ENCODE measurements around the gene WBP1L.

Gene WBP1L

GRCh38 chr10:102808380-102808779, 64.6 kb downstream of the WBP1L start:
- no peak for DNase-seq (ENCODE audit: low read depth in 2 of 2)
- no peak overlapping the region for H3K4me3 ChIP-seq (replicated peaks in 1 of 2; ENCODE audit: low read depth in 2 of 2, low read length in 2 of 2)
- TF ChIP-seq, protein P1, sequence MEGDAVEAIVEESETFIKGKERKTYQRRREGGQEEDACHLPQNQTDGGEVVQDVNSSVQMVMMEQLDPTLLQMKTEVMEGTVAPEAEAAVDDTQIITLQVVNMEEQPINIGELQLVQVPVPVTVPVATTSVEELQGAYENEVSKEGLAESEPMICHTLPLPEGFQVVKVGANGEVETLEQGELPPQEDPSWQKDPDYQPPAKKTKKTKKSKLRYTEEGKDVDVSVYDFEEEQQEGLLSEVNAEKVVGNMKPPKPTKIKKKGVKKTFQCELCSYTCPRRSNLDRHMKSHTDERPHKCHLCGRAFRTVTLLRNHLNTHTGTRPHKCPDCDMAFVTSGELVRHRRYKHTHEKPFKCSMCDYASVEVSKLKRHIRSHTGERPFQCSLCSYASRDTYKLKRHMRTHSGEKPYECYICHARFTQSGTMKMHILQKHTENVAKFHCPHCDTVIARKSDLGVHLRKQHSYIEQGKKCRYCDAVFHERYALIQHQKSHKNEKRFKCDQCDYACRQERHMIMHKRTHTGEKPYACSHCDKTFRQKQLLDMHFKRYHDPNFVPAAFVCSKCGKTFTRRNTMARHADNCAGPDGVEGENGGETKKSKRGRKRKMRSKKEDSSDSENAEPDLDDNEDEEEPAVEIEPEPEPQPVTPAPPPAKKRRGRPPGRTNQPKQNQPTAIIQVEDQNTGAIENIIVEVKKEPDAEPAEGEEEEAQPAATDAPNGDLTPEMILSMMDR (IDR thresholded peaks at IDR 0.05; ENCODE audit: low read depth, low read length): no peak

DNA sequence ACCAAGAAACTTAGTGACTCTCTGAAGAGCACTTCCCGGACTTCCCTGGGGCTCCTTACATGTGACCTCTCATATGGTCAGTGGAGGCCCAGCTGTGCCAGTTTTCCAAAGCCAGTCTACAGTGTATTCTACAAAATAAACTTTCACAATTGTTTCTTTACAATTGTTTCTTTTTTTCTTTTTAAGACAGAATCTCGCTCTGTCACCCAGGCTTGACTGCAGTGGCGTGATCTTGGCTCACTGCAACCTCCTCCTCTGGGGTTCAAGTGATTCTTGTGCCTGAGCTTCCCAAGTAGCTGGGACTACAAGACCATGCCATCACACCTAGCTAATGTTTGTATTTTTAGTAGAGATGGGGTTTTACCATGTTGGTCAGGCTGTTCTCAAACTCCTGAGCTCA, 67.6 kb downstream of the WBP1L start:
- no peak overlapping the region for H3K4me3 ChIP-seq (replicated peaks in 1 of 2; ENCODE audit: low read depth in 2 of 2, low read length in 2 of 2)
- TF ChIP-seq, protein P1 (IDR thresholded peaks at IDR 0.05; ENCODE audit: low read depth, low read length): no peak

GRCh38 chr10:102812231-102812876, 68.6 kb downstream of the WBP1L start:
- TF ChIP-seq, protein P1 (IDR thresholded peaks at IDR 0.05; ENCODE audit: low read depth, low read length): no peak
- peak; percentile 25 to 64 for DNase-seq (ENCODE audit: low read depth in 2 of 2)
- no peak overlapping the region for H3K4me3 ChIP-seq (replicated peaks in 1 of 2; ENCODE audit: low read depth in 2 of 2, low read length in 2 of 2)

More for the DNA sequence above, 67.6 kb downstream of the WBP1L start:
- no peak for DNase-seq (ENCODE audit: low read depth in 2 of 2)

DNA sequence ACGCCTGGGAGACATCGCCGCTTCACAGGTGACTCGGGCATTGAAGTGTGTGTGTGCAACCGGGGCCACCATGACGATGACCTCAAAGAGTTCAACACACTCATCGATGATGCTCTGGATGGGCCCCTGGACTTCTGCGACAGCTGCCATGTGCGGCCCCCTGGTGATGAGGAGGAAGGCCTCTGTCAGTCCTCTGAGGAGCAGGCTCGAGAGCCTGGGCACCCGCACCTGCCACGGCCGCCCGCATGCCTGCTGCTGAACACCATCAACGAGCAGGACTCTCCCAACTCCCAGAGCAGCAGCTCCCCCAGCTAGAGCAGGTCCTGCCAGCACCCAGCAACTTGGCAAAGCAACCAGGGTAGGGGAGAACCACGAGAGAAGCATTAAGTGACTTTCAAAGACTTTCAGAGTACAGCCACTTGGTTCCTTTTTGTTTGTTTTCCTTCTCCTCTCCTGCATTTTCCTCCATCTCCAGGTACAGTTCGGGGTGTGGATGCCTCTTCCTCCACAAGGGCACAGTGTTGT, 69.3 kb downstream of the WBP1L start:
- TF ChIP-seq, protein P1 (IDR thresholded peaks at IDR 0.05; ENCODE audit: low read depth, low read length): no peak
- H3K4me3 ChIP-seq (replicated peaks in 1 of 2; ENCODE audit: low read depth in 2 of 2, low read length in 2 of 2): no peak overlapping the region
- no peak for DNase-seq (ENCODE audit: low read depth in 2 of 2)

GRCh38 chr10:102813734-102814452, 70.1 kb downstream of the WBP1L start:
- peak; percentile 52 to 82 for DNase-seq (ENCODE audit: low read depth in 2 of 2)
- no peak overlapping the region for H3K4me3 ChIP-seq (replicated peaks in 1 of 2; ENCODE audit: low read depth in 2 of 2, low read length in 2 of 2)
- TF ChIP-seq, protein P1 (IDR thresholded peaks at IDR 0.05; ENCODE audit: low read depth, low read length): no peak

DNA sequence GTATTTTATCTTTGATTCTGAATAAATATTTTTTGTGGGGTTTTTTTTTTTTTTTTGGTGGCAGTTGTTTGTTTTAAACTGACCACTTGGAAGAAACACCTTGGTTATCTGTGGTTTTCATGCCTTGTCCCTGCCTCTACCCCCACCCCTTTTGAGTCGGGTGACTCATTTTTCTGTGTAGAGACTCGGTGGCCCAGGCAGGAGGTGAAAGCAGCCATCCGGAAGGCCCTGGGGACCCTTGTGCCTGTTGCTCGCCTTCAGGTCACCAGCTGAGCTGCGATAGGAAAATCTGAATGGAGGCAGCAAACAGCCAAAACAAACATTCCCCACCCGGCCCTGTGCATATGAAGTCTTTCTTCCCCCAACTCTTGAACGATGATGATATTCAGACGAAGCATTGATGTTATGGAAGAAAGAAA, 70.7 kb downstream of the WBP1L start:
- DNase-seq (ENCODE audit: low read depth in 2 of 2): peak; percentile 70 to 79
- no peak overlapping the region for H3K4me3 ChIP-seq (replicated peaks in 1 of 2; ENCODE audit: low read depth in 2 of 2, low read length in 2 of 2)
- TF ChIP-seq, protein P1 (IDR thresholded peaks at IDR 0.05; ENCODE audit: low read depth, low read length): no peak
